ENCODE measurements around the gene MRPS30. TPM values are rescaled to one million over a fixed set of nuclear protein-coding genes. Genes with fewer than 3 reads are reported as not detected.

MRPS30 gene
- polyA plus RNA-seq: 52.5 and 55.9 TPM in 2 replicates
- 175 and 182 TPM in 2 replicates for polyA minus RNA-seq

DNA sequence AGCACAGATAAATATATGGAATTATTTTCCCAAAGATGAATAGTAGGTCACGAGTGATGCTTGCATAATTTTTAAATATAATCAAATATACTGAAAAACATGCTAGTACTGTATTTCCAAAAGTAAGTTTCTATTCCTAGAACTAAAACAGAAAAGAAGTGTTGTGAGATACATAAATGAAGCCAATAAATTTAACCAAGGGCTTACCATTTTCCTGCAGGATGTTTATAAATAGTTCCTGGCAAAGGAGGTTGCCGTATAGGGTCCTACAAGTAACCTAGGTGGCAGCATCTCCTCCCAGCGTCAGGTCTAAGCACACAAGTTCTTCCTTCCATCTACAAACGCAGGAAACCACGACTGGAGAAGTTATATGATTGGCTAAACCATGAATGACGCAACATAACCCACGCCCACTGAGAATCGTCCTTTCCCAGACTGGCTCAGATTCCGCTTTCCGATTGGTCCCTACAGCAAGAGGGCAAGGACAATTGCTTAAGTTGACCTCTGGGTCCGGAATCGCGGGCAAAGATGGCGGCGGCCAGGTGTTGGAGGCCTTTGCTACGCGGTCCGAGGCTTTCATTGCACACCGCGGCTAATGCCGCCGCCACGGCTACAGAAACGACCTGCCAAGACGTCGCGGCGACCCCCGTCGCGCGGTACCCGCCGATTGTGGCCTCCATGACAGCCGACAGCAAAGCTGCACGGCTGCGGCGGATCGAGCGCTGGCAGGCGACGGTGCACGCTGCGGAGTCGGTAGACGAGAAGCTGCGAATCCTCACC, at the start of gene MRPS30:
Gene MRPS30, plus strand, starts transcription at position 513 of the 780 bp plus-strand sequence. Its CDS starts 16 bp downstream, at position 529.
- peak within 1 kb of the TSS; percentile 84 for H3K4me3 ChIP-seq (ENCODE audit: low read length)
- no peaks in the 10 kb centered on the region for H3K36me3 ChIP-seq (ENCODE audit: insufficient read depth, low read length)
- H3F3A ChIP-seq (ENCODE audit: insufficient read depth, low read length, poor library complexity, severe bottlenecking): no peaks in the 10 kb centered on the region
- TF ChIP-seq, protein P1, sequence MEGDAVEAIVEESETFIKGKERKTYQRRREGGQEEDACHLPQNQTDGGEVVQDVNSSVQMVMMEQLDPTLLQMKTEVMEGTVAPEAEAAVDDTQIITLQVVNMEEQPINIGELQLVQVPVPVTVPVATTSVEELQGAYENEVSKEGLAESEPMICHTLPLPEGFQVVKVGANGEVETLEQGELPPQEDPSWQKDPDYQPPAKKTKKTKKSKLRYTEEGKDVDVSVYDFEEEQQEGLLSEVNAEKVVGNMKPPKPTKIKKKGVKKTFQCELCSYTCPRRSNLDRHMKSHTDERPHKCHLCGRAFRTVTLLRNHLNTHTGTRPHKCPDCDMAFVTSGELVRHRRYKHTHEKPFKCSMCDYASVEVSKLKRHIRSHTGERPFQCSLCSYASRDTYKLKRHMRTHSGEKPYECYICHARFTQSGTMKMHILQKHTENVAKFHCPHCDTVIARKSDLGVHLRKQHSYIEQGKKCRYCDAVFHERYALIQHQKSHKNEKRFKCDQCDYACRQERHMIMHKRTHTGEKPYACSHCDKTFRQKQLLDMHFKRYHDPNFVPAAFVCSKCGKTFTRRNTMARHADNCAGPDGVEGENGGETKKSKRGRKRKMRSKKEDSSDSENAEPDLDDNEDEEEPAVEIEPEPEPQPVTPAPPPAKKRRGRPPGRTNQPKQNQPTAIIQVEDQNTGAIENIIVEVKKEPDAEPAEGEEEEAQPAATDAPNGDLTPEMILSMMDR (IDR thresholded peaks at IDR 0.05; ENCODE audit: poor library complexity, severe bottlenecking): peak; percentile 83
- TF ChIP-seq TAF1 (IDR thresholded peaks at IDR 0.05; ENCODE audit: low read depth): peak; percentile 77
- TF ChIP-seq SMC3 (conservative IDR thresholded peaks at IDR 0.05; ENCODE audit: poor library complexity): peak; percentile 65
- TF ChIP-seq MXI1 (conservative IDR thresholded peaks at IDR 0.05; ENCODE audit: poor library complexity, severe bottlenecking): peak; percentile 94
- TF ChIP-seq RAD21 (conservative IDR thresholded peaks at IDR 0.05): peak; percentile 62
- TF ChIP-seq EP300 (conservative IDR thresholded peaks at IDR 0.05; ENCODE audit: poor library complexity, severe bottlenecking): peak; percentile 32
- TF ChIP-seq EZH2 (IDR thresholded peaks at IDR 0.05; ENCODE audit: borderline replicate concordance, insufficient read depth, low read length, poor library complexity, severe bottlenecking): no peak
- TF ChIP-seq, protein P2, sequence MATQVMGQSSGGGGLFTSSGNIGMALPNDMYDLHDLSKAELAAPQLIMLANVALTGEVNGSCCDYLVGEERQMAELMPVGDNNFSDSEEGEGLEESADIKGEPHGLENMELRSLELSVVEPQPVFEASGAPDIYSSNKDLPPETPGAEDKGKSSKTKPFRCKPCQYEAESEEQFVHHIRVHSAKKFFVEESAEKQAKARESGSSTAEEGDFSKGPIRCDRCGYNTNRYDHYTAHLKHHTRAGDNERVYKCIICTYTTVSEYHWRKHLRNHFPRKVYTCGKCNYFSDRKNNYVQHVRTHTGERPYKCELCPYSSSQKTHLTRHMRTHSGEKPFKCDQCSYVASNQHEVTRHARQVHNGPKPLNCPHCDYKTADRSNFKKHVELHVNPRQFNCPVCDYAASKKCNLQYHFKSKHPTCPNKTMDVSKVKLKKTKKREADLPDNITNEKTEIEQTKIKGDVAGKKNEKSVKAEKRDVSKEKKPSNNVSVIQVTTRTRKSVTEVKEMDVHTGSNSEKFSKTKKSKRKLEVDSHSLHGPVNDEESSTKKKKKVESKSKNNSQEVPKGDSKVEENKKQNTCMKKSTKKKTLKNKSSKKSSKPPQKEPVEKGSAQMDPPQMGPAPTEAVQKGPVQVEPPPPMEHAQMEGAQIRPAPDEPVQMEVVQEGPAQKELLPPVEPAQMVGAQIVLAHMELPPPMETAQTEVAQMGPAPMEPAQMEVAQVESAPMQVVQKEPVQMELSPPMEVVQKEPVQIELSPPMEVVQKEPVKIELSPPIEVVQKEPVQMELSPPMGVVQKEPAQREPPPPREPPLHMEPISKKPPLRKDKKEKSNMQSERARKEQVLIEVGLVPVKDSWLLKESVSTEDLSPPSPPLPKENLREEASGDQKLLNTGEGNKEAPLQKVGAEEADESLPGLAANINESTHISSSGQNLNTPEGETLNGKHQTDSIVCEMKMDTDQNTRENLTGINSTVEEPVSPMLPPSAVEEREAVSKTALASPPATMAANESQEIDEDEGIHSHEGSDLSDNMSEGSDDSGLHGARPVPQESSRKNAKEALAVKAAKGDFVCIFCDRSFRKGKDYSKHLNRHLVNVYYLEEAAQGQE (IDR thresholded peaks at IDR 0.05; ENCODE audit: borderline replicate concordance): peak; percentile 85
- peak; percentile 83 for TF ChIP-seq POLR2AphosphoS5 (IDR thresholded peaks at IDR 0.05)
- no peaks in the 10 kb centered on the region for H3K9me3 ChIP-seq (ENCODE audit: low read length)
- H3K79me2 ChIP-seq (replicated peaks; ENCODE audit: insufficient read depth, low read length): peaks cover 37% of the 10 kb centered on the region
- H3K4me2 ChIP-seq (ENCODE audit: low read length): peak within 1 kb of the TSS; percentile 91
- peak within 1 kb of the TSS; percentile 91 for H2AFZ ChIP-seq (ENCODE audit: low read depth, low read length)
- H3K9me2 ChIP-seq (ENCODE audit: insufficient read depth, low read length): no peaks in the 10 kb centered on the region
- H3K9ac ChIP-seq (ENCODE audit: low read length): peak within 1 kb of the TSS; percentile 92
- H3K27ac ChIP-seq (ENCODE audit: low read length): peak within 1 kb of the TSS; percentile 90
- no peaks in the 10 kb centered on the region for H4K20me1 ChIP-seq (ENCODE audit: insufficient read depth)
- no peaks in the 10 kb centered on the region for H3K27me3 ChIP-seq (ENCODE audit: insufficient read depth, low read depth, low read length)

DNA sequence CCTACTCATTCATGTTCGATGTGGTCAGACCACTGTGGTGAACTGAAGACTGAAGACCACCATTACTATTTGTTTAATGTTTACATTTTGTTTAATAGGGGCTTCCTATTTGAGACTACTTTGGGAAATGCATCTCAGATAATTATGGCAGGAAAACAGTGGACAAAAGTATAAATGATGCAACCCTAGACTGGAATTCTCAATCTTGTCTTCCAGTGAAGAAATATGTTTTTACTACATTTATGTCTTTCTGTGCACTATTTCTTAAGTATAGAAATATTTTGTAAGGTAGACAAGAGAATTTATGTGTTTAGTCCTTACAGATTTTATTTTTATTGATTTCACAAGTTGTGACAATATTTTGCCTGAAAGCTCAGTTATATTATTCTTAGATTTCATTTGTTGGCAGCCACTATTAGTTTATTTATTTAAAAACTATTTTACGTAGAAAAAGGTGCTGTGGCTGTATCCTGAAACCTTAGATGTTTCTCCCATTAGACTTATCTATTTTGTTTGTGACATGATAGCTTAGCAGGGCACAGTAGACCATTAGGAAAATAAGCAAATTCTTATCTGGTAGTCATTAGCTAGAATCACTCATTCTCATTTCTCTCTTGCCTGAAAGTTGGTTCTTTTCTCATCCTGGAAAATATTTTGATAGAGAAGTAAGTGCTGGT, 39.4 kb upstream of the MRPS30 start:
- Histone ChIP-seq H3K27me3 (ENCODE audit: insufficient read depth, low read depth, low read length) (no peaks in the 10 kb centered on the region), H3K79me2 (replicated peaks; ENCODE audit: insufficient read depth, low read length) (no peaks in the 10 kb centered on the region), H2AFZ (ENCODE audit: low read depth, low read length) (no peak overlapping the region), H3K9me3 (ENCODE audit: low read length) (no peaks in the 10 kb centered on the region), H3K27ac (ENCODE audit: low read length) (no peak overlapping the region), H3K9ac (ENCODE audit: low read length) (no peak overlapping the region), H3F3A (ENCODE audit: insufficient read depth, low read length, poor library complexity, severe bottlenecking) (no peaks in the 10 kb centered on the region), H3K9me2 (ENCODE audit: insufficient read depth, low read length) (no peaks in the 10 kb centered on the region), H4K20me1 (ENCODE audit: insufficient read depth) (no peaks in the 10 kb centered on the region), H3K4me3 (ENCODE audit: low read length) (no peak overlapping the region), H3K4me2 (ENCODE audit: low read length) (no peak overlapping the region), H3K36me3 (ENCODE audit: insufficient read depth, low read length) (no peaks in the 10 kb centered on the region)
- TF ChIP-seq SMC3 (conservative IDR thresholded peaks at IDR 0.05; ENCODE audit: poor library complexity) (no peak), EP300 (conservative IDR thresholded peaks at IDR 0.05; ENCODE audit: poor library complexity, severe bottlenecking) (no peak), POLR2AphosphoS5 (IDR thresholded peaks at IDR 0.05) (no peak), RAD21 (conservative IDR thresholded peaks at IDR 0.05) (no peak), TAF1 (IDR thresholded peaks at IDR 0.05; ENCODE audit: low read depth) (no peak)
- TF ChIP-seq, protein P2 (IDR thresholded peaks at IDR 0.05; ENCODE audit: borderline replicate concordance): no peak
